Spleen (tissue), 11 donors: ENCODE measurements around the gene RNGTT. TPM values are rescaled to one million over a fixed set of nuclear protein-coding genes. Genes with fewer than 3 reads are reported as not detected.
A peak's percentile ranks its signal among the peaks of the same experiment; 100 is the strongest.

Experiments used
- DNase-seq: peaks from one replicate; pipeline ENCODE4 v3.0.0-alpha.2; 2020
- H3K27ac ChIP-seq, 8 donors: fragments of 200-600 bp; sonication (generic) in 7 of 8; 1 replicate in 4 of 8; 2 replicates in 4 of 8; pipeline versions ENCODE4 v1.5.0 to v1.8.0; 2016 to 2021; ENCODE audit warnings: inconsistent platforms in 4 of 8, mild to moderate bottlenecking in 4 of 8, moderate library complexity in 1 of 8
- H3K27me3 ChIP-seq, 7 donors: fragments of 200-600 bp; sonication (generic) in 6 of 7; replicated peaks in 1 of 7; 1 replicate in 4 of 7; 2 replicates in 3 of 7; pipeline versions ENCODE4 v1.5.0 to v1.8.0; 2016 to 2021; ENCODE audit warnings: inconsistent platforms in 3 of 7, mild to moderate bottlenecking in 1 of 7
- H3K36me3 ChIP-seq, 6 donors: fragments of 200-600 bp; sonication (generic) in 5 of 6; 1 replicate in 4 of 6; 2 replicates in 2 of 6; pipeline versions ENCODE4 v1.5.0 to v1.8.0; 2016 to 2021; ENCODE audit warnings: inconsistent platforms in 2 of 6
- H3K4me1 ChIP-seq, 6 donors: fragments of 200-600 bp; sonication (generic) in 5 of 6; 1 replicate in 3 of 6; 2 replicates in 3 of 6; pipeline versions ENCODE4 v1.5.0 to v1.8.0; 2016 to 2021; ENCODE audit warnings: inconsistent platforms in 3 of 6
- H3K4me3 ChIP-seq, 8 donors: fragments of 200-600 bp; sonication (generic) in 7 of 8; 1 replicate in 4 of 8; 2 replicates in 4 of 8; pipeline versions ENCODE4 v1.5.0 to v1.8.0; 2016 to 2021; ENCODE audit warnings: inconsistent platforms in 4 of 8, mild to moderate bottlenecking in 4 of 8, moderate library complexity in 2 of 8
- H3K9me3 ChIP-seq, 8 donors: fragments of 200-600 bp; sonication (generic) in 7 of 8; 1 replicate in 4 of 8; 2 replicates in 4 of 8; pipeline versions ENCODE4 v1.5.0 to v1.8.0; 2016 to 2021; ENCODE audit warnings: inconsistent platforms in 4 of 8
- CTCF ChIP-seq, 11 experiments: fragments of 200-600 bp in 7 of 11; fragments of 450-650 bp in 4 of 11; sonication (generic) in 4 of 11; IDR thresholded peaks in 8 of 11; conservative IDR thresholded peaks in 3 of 11; 1 replicate in 7 of 11; 2 replicates in 4 of 11; pipeline versions ENCODE4 v1.4.0 to v1.8.0; 2016 to 2021; ENCODE audit warnings: antibody characterized with exemption in 11 of 11, inconsistent platforms in 4 of 11, mild to moderate bottlenecking in 1 of 11
- POLR2A ChIP-seq, 3 donors: fragments of 450-650 bp; IDR thresholded peaks; one replicate each; pipeline ENCODE4 v1.5.1; 2017; ENCODE audit warnings: antibody characterized with exemption in 3 of 3, mild to moderate bottlenecking in 1 of 3
- POLR2AphosphoS5 ChIP-seq, 3 donors: sonication (generic); formaldehyde crosslinking; IDR thresholded peaks; one replicate each; pipeline ENCODE4 v1.5.1; 2017; ENCODE audit warnings: antibody characterized with exemption in 3 of 3
- WGBS, 5 donors: extraction: QIAGEN DNeasy Blood & Tissue Kit in 3 of 5; methylation state at CpG; one replicate each; pipeline versions ENCODE4 v1.1.5 to v1.1.7; 2013 to 2018; 5-methylcytosine and 5-hydroxymethylcytosine counted together
- intact Hi-C: fragments of 100-400 bp; cut with DNase I; formaldehyde crosslinking; loops from one replicate; pipeline ENCODE4 v1.15.0; 2023; ENCODE audit warnings: low total_unique reads
- polyA plus RNA-seq, 3 donors: library from polyadenylated mRNA; stranded (reverse); fragments of 200-250 nt; gene quantifications; one replicate each; pipeline ENCODE4 v1.2.1, GENCODE V29; 2013
- total RNA-seq, 7 donors: library from RNA; depleted of rRNA in 3 of 7; stranded (reverse); fragments of >200 nt in 3 of 7; fragmentation: NEBNext Ultra II Directional in 4 of 7; extraction: Animal tissue kit (Norgen Biotek cat#: 25700) in 4 of 7; gene quantifications; one replicate each; pipeline versions ENCODE4 v1.1.0 to v1.2.1, GENCODE V29; 2016 to 2021
- donor health status: healthy with polysubstance abuse.
- donor health status: DM: no; HTN: no; CAD: no; lungs with moderate emphysema.
- donor health status: DM: no; HTN: no; CAD: no.
- donor health status: Bipolar disorder and iron deficiency.
- donor health status: healthy.
- donor health status: DM: no; HTN: no; CAD: no.
- donor health status: DM: yes; HTN: yes; CAD: no.

Gene RNGTT
- total and polyA plus RNA-seq, 10 donors: 9.4 to 27.1 (median 17.6) TPM

GRCh38 chr6:88619951-88620350 lies 343.5 kb downstream of the RNGTT start:
- no peak overlapping the region for H3K27ac ChIP-seq
- no peaks in the 10 kb centered on the region for H3K36me3 ChIP-seq
- H3K9me3 ChIP-seq: no peaks in the 10 kb centered on the region
- peaks cover 0 to 9% (median 2%) of the 10 kb centered on the region in 6 donors for H3K4me1 ChIP-seq
- TF ChIP-seq CTCF (IDR thresholded peaks at IDR 0.05 in 8 of 11, conservative IDR thresholded peaks at IDR 0.05 in 3 of 11) (no peak), POLR2A (IDR thresholded peaks at IDR 0.05) (no peak), POLR2AphosphoS5 (IDR thresholded peaks at IDR 0.05) (no peak)
- intact Hi-C loops: no loop called here
- no peak for DNase-seq
- 73 to 85% (median 77%) methylated on average over 7 of the region's 7 CpGs for WGBS, 5 donors
- no peaks in the 10 kb centered on the region for H3K27me3 ChIP-seq
- H3K4me3 ChIP-seq: no peak overlapping the region

GRCh38 chr6:88616380-88616779 lies 347.0 kb downstream of the RNGTT start:
- intact Hi-C loops: no loop called here
- WGBS, 5 donors: 53 to 72% (median 55%) methylated on average over 1 of the region's 1 CpG

GRCh38 chr6:88614316-88614877 lies 349.0 kb downstream of the RNGTT start:
- H3K27me3 ChIP-seq: no peaks in the 10 kb centered on the region
- TF ChIP-seq CTCF (IDR thresholded peaks at IDR 0.05 in 8 of 11, conservative IDR thresholded peaks at IDR 0.05 in 3 of 11) (no peak), POLR2AphosphoS5 (IDR thresholded peaks at IDR 0.05) (no peak), POLR2A (IDR thresholded peaks at IDR 0.05) (no peak)
- H3K27ac ChIP-seq: peak overlapping the region in 4 of 8 donors; percentile 53 to 73 (median 64)
- no peaks in the 10 kb centered on the region for H3K9me3 ChIP-seq
- peak overlapping the region in 1 of 8 donors; percentile 39 for H3K4me3 ChIP-seq
- H3K4me1 ChIP-seq: peaks cover 0 to 9% (median 2%) of the 10 kb centered on the region in 6 donors
- no peak for DNase-seq
- peaks cover 0 to 44% (median 4%) of the 10 kb centered on the region in 6 donors for H3K36me3 ChIP-seq
- WGBS, 5 donors: 64 to 89% (median 79%) methylated on average over 3 of the region's 3 CpGs
- intact Hi-C loops: no loop called here

More at GRCh38 chr6:88616380-88616779, 347.0 kb downstream of the RNGTT start:
- Histone ChIP-seq H3K4me3 (no peak overlapping the region), H3K9me3 (no peaks in the 10 kb centered on the region), H3K27ac (peak overlapping the region in 5 of 8 donors; percentile 32 to 73 (median 59)), H3K36me3 (peaks cover 0 to 29% (median 4%) of the 10 kb centered on the region in 6 donors), H3K27me3 (no peaks in the 10 kb centered on the region), H3K4me1 (peaks cover 0 to 9% (median 2%) of the 10 kb centered on the region in 6 donors)
- no peak for DNase-seq
- TF ChIP-seq POLR2A (IDR thresholded peaks at IDR 0.05) (no peak), CTCF (IDR thresholded peaks at IDR 0.05 in 8 of 11, conservative IDR thresholded peaks at IDR 0.05 in 3 of 11) (no peak), POLR2AphosphoS5 (IDR thresholded peaks at IDR 0.05) (no peak)

DNA sequence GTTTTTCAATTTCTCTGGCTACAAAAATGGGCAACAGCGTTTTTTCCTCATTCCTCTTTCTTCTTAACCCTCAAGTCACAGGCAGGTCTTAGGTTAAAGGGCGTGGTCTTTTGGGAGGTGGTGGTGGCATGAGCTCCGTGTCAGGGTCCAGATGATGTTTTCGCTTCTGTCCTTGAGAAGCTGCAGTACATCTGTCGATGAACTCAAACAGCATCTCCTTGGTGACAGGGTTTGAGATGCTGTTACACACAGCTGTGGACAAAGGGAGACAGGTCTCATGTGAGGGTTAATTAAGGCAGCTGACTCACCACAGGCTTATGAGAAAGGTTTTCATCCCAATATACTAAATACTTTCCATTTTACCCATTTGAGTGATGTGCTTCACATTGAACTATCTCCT lies 350.8 kb downstream of the RNGTT start:
- TF ChIP-seq CTCF (IDR thresholded peaks at IDR 0.05 in 8 of 11, conservative IDR thresholded peaks at IDR 0.05 in 3 of 11): no peak
- peak in 1 of 3 donors; percentile 58 for TF ChIP-seq POLR2AphosphoS5 (IDR thresholded peaks at IDR 0.05)
- no peak for TF ChIP-seq POLR2A (IDR thresholded peaks at IDR 0.05)
- H3K36me3 ChIP-seq: peaks cover 0 to 44% (median 4%) of the 10 kb centered on the region in 6 donors
- intact Hi-C loops: no loop called here
- no peaks in the 10 kb centered on the region for H3K27me3 ChIP-seq
- peaks cover 0 to 6% (median 0%) of the 10 kb centered on the region in 8 donors for H3K9me3 ChIP-seq
- peak overlapping the region in 1 of 8 donors; percentile 39 for H3K4me3 ChIP-seq
- peak overlapping the region in 3 of 8 donors; percentile 58 to 73 (median 71) for H3K27ac ChIP-seq
- H3K4me1 ChIP-seq: peaks cover 0 to 9% (median 2%) of the 10 kb centered on the region in 6 donors
- 67 to 82% (median 75%) methylated on average over 5 of the region's 5 CpGs for WGBS, 5 donors
- DNase-seq: no peak
